GM19035 (cell line): ENCODE data around the gene LMLN.
"Not testable (repeated sequence)": the region's sequence is repeated elsewhere in the genome, so short reads cannot be mapped to it uniquely, and the experiment has no call there.

ENCODE experiments used
- ATAC-seq: cut with Tn5 transposase; IDR thresholded peaks from one replicate; pipeline ENCODE4 v1.9.1; 2021; ENCODE audit not compliant: unreplicated experiment

LMLN gene

GRCh38 chr3:198022604-198023003, 62.6 kb downstream of the LMLN start:
- ATAC-seq: no peak

GRCh38 chr3:198025644-198026043, 65.6 kb downstream of the LMLN start:
- ATAC-seq: no peak

GRCh38 chr3:198026620-198027019, 66.6 kb downstream of the LMLN start:
- no peak for ATAC-seq

DNA sequence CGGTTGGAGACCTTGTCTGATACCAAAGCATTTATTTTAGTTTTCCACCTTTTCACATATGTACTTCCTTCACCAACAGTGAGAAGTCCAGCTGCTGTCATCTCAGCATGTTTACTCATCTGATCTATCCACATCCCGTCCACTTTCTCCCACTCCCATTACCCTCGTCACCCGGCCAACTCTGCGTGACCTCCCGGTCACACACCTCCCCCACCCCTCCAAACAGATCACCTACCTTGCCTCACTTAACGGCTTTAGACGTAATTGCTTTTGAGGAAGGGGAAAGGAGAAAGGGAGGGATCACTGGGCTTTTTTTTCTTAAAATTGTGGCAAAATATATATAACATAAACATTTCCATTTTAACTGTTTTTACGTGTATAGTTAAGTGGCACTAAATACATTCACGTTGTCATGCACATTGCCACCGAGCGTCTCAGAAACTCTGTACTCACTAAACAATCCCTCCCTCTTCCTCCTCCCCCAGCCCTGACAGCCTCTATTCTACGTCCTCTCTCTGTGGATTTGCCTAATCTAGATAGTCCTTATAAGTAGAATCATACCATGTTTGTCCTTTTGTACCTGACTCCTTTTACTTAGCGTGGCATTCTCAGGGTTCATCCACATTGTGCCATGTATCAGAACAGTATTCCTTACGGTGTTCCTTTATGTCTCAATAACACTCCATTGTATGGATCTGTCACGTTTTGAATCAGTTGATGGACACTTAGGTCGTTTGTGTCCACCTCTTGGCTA, 67.2 kb downstream of the LMLN start:
- no peak for ATAC-seq

GRCh38 chr3:198027799-198028390, 67.9 kb downstream of the LMLN start:
- ATAC-seq: no peak

- no peak for ATAC-seq
These were observed 68.7 kb downstream of the LMLN start for GRCh38 chr3:198028718-198029117.

DNA sequence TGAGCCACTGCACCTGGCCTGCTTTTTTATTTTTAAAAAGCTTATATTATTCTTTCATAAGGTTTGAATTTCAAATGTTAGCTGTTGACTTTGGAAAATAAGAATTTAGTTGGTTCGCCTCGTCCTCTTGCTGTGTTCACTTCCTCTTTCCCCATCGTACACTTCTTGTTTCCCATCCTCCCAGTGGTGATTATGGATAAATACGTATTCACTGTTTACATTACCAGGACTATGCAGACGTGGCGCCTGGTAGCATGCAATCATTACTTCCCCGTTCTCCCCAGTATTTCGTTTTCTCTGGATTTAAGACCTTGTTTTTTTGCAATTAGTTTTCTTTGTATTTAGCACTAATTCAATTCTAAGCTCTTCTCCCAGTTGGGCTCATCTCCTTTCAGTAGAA, 70.1 kb downstream of the LMLN start:
- no peak for ATAC-seq

DNA sequence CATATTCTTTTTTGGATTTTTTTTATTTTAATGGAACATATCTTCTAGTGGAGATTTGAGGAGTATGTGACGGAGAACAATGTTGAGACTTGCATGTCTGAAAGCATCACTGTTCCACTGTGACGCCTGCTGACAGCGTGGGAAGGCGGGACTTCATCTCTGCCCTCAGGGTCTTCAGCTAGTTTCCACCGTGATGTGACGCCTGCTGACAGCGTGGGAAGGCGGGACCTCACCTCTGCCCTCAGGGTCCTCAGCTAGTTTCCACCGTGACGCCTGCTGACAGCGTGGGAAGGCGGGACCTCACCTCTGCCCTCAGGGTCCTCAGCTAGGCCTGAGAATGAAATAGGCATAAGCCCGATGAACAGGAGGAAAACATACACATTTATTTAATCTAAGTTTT, 70.7 kb downstream of the LMLN start:
- ATAC-seq: no peak

GRCh38 chr3:198032039-198032936, 72.3 kb downstream of the LMLN start:
- no peak for ATAC-seq

DNA sequence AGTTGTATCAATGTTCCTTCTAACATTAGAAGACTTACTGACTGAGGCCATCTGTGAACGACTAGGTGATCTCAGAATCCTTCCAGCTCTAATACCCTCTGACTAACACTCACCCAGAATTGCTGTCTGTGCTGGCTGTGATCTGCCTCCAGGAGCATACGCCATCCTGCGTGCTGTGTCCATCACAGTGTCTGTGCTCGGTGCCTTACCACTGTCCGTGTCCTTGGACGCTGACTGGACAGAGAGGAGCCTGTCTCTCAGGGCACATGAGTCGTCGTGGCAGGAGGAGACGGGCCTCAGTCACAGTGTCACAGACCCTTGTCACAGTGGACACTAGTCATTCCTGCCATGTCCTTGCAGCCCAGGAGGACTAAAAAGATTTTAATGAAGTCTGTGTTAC, 83.1 kb downstream of the LMLN start:
- ATAC-seq: no peak

DNA sequence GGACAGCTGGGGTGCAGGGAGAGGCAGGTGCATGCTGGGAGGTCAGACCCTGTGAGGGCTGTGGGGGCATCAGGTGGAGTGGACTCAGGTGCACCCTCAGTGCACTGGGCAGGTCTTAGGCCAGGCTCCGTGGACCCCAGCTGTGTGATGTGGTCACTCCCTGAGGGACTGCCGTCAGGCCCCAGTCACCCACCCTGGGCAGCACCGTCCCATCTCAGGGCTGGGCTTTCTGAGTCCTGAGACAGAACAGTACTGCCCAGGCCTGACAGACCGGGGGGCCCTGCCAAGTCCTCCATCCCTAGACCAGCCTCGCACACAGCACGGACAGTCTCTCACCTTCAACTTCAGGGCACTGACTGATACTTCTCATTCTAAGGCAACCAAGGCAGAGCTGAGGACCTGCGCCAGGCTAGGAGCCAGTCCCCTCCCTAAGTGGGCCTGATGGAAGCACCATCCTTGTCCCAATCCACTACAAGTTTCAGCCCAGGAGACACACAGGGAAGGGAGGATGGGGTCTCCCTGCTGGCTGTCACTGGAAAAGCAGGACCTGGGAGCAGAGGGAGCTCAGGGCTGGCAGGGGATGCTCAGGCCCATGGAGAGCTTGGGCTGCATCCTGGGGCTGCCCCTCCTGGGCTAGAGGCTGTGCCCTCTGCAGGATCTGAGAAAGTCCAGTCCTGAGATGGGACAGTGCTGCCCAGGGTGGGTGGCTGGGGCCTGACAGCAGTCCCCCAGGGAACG, 86.3 kb downstream of the LMLN start:
- ATAC-seq: no peak

- ATAC-seq: no peak
These were observed 88.4 kb downstream of the LMLN start for GRCh38 chr3:198048445-198048844.

- ATAC-seq: no peak
These were observed 91.8 kb downstream of the LMLN start for GRCh38 chr3:198051836-198052235.

DNA sequence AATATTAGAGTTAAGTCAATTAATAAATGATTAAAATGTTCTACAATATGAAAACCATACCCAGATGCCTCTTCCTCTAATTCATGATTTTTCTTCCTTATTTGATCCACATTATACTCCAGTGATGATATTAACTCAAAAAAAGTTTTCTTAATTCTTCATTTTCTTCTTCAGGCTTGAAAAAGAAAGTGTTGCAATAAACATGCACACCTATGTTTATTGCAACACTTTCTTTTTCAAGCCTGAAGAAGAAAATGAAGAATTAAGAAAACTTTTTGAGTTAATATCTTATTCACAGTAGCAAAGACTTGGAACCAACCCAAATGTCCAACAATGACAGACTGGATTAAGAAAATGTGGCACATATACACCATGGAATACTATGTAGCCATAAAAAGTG, 93.4 kb downstream of the LMLN start:
- ATAC-seq: not testable (repeated sequence)

DNA sequence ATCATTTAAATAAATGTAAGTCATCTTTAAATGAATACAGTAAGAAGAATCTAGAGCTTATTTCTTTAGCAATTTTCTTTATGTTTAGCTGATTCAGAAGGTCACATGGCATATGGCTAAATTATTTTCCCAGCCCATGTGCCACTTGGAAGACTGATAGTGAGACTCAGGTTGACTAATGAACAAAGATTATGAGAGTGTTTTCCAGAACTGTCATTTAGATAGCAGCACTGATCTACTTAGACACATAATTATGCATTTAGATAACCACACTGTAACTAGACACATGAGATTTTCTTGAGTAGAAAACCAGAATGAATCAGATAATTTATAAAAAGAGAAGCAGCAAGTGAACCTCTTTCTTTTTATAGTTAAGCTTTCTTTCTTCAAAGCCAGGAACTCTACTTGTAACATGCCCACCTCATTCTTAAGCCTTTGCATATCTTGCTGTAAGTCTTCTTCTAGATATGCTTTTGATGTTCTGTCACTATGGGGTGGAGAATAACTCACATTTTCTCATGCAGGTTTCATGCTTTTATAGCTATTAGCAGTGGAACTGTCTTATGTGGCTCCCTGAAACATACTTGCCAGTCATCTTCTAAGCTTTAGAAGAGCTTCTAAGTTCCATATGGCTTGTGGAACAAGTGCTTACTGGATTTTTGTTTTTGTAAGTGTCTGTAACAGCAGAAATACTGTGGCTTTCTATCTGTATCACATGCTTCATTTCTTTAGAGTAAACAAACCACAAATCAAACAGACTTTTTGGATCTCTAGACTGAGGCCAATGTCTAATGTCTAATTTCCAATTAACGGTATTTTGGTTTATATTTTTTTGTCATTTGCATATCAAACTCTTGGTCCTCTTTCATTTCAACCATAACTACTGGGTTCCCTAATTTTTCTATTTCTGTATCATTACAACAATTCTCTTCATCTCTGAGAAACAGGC, 101.4 kb downstream of the LMLN start:
- no peak for ATAC-seq

DNA sequence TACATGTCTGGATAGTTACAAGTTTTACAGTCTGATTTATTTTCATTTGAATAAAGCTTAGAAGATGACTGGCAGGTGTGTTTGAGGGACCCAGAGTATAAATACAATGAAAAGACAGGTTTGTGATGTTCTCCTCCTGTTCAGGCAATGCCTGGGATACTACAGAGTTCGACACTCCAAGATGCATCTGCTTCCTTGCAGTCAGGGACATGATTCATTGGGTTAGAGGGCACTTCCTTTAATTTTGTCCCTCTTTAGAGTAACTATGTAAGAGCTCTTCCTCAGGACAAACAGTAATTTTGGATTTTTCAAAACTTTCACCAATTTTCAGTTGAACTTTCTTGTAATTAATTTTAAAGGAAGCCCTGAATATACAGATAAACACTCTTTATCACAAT, 102.0 kb downstream of the LMLN start:
- ATAC-seq: no peak

DNA sequence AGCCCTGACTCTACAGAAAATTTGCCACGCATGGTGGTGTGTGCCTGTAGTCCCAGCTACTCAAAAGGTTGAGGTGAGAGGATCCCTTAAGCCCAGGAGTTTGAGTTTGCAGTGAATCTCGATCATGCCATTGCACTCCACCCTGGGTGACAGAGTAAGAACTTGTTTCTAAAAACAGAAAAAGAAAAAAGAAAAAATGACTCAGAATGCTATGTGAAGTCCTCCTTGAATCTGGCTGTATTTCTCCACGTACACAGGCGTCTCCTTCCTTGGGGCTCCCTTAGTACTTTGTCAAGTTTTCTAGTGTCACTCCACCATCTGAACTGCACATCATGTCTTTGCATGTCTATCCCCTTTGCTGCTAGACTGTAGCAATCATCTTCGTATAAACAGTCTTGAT, 104.4 kb downstream of the LMLN start:
- no peak for ATAC-seq

DNA sequence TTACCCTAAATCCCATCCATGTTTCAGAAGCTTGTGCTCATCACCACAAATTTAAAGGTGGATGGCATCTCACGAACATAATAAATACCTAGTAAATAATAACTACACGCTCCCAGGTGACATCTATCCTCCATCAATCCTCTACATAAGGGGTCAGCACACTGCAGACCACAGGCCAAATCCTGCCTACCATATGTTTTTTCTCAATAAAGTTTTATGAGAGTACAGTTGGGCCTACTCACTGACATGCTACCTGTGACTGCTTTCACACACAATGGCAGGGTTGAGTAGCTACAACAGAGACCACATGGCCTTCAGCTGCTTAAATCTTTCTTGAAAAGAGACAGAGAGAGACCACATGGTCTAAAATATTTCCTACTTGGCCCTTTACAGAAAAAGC, 105.9 kb downstream of the LMLN start:
- ATAC-seq: no peak

DNA sequence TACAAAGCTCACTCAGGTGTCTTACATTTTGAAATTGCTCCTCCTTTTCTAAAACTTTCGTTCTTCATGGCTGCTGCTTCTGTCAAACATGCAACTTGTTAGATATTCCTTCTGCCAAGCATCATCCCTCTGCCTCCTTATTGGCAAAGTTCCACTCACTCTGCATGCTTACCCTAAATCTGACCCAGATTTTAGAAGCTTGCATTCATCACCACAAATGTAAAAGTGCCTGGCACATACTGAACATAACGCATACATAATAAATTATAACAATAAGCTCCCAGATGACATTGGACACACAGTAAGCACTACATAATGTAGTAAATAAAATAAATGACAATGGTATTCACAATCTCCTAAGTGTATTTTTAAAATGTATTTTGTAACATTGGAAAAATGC, 107.4 kb downstream of the LMLN start:
- ATAC-seq: no peak

DNA sequence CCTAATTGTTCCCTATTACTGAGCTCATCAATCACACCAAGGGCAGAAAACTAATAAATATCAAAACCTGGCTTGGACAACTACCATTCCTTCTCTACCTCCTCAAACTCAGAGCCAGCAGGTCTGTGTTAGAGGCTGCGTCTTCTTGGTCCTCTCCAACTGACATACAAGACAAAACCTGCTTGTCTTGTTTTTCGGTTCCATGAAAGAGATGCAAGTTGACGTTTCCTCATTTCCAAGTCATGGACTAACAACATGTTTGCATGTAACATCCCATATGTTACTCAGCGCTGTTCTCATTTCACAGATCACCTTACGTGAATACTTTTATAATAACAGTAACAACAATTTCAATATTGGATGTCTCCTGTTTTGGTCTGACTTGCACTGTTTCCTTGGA, 110.9 kb downstream of the LMLN start:
- no peak for ATAC-seq
